Trophoblast cell (in vitro differentiated cells and primary cell): ENCODE measurements around the gene LRRC3C.
A peak's percentile ranks its signal among the peaks of the same experiment; 100 is the strongest.

Experiments
- DNase-seq, 2 donors: peaks; one replicate each; pipeline ENCODE4 v3.0.0-alpha.2; 2016
- H2AFZ ChIP-seq: 2 replicates; pipeline ENCODE4 v1.6.1; 2013; ENCODE audit warnings: low read length, moderate library complexity, mild to moderate bottlenecking; ENCODE audit not compliant: insufficient read depth, poor library complexity
- H2AK5ac ChIP-seq: 2 replicates; pipeline ENCODE4 v1.6.1; 2013; ENCODE audit warnings: mild to moderate bottlenecking, low read length
- H2BK120ac ChIP-seq: 2 replicates; pipeline ENCODE4 v1.6.1; 2013; ENCODE audit warnings: low read length, mild to moderate bottlenecking, moderate library complexity; ENCODE audit not compliant: insufficient read depth, poor library complexity
- H2BK12ac ChIP-seq: 2 replicates; pipeline ENCODE4 v1.6.1; 2013; ENCODE audit warnings: mild to moderate bottlenecking, low read length, moderate library complexity
- H2BK5ac ChIP-seq: 2 replicates; pipeline ENCODE4 v1.6.1; 2013; ENCODE audit warnings: low read length, low read depth, moderate library complexity, mild to moderate bottlenecking; ENCODE audit not compliant: poor library complexity
- H3K14ac ChIP-seq: 2 replicates; pipeline ENCODE4 v1.6.1; 2013; ENCODE audit warnings: mild to moderate bottlenecking, low read length
- H3K18ac ChIP-seq: 2 replicates; pipeline ENCODE4 v1.6.1; 2013; ENCODE audit warnings: mild to moderate bottlenecking, low read length
- H3K23ac ChIP-seq: 2 replicates; pipeline ENCODE4 v1.6.1; 2013; ENCODE audit warnings: low read length
- H3K27ac ChIP-seq: 2 replicates; pipeline ENCODE4 v1.5.1; 2013; ENCODE audit warnings: low read depth, mild to moderate bottlenecking, inconsistent platforms, low read length, moderate library complexity
- H3K27me3 ChIP-seq: 2 replicates; pipeline ENCODE4 v1.6.1; 2013; ENCODE audit warnings: inconsistent platforms, mild to moderate bottlenecking, low read length, moderate library complexity; ENCODE audit not compliant: insufficient read depth
- H3K36me3 ChIP-seq, 2 experiments: 1 replicate in 1 of 2; 2 replicates in 1 of 2; pipeline ENCODE4 v1.6.1; 2013; ENCODE audit warnings: low read length in 2 of 2, mild to moderate bottlenecking in 2 of 2, moderate library complexity in 1 of 2; ENCODE audit not compliant: insufficient read depth in 2 of 2, control insufficient read depth in 1 of 2
- H3K4ac ChIP-seq: 2 replicates; pipeline ENCODE4 v1.6.1; 2013; ENCODE audit warnings: low read depth, mild to moderate bottlenecking, low read length, moderate library complexity
- H3K4me1 ChIP-seq, 2 experiments: 1 replicate in 1 of 2; 2 replicates in 1 of 2; pipeline ENCODE4 v1.6.1; 2013; ENCODE audit warnings: low read length in 2 of 2, mild to moderate bottlenecking in 2 of 2, moderate library complexity in 1 of 2; ENCODE audit not compliant: insufficient read depth in 2 of 2, control insufficient read depth in 1 of 2
- H3K4me2 ChIP-seq: 2 replicates; pipeline ENCODE4 v1.6.1; 2013; ENCODE audit warnings: inconsistent platforms, mild to moderate bottlenecking, low read length, moderate library complexity
- H3K4me3 ChIP-seq: 2 replicates; pipeline ENCODE4 v1.5.1; 2013; ENCODE audit warnings: mild to moderate bottlenecking, low read depth, low read length, inconsistent platforms
- H3K79me1 ChIP-seq: one replicate; pipeline ENCODE4 v1.6.1; 2013; ENCODE audit warnings: low read length
- H3K79me2 ChIP-seq: 2 replicates; pipeline ENCODE4 v1.6.1; 2013; ENCODE audit warnings: low read length, mild to moderate bottlenecking; ENCODE audit not compliant: control insufficient read depth, insufficient read depth, poor library complexity
- H3K9ac ChIP-seq: 2 replicates; pipeline ENCODE4 v1.6.1; 2013; ENCODE audit warnings: mild to moderate bottlenecking, low read length
- H3K9me3 ChIP-seq: 2 replicates; pipeline ENCODE4 v1.6.1; 2013; ENCODE audit warnings: low read depth, mild to moderate bottlenecking, control low read depth, inconsistent platforms, low read length; ENCODE audit not compliant: insufficient read depth
- H4K12ac ChIP-seq: 2 replicates; pipeline ENCODE4 v1.6.1; 2013; ENCODE audit warnings: low read depth, mild to moderate bottlenecking, low read length, moderate library complexity
- H4K8ac ChIP-seq: 2 replicates; pipeline ENCODE4 v1.6.1; 2013; ENCODE audit warnings: low read depth, mild to moderate bottlenecking, low read length, moderate library complexity
- H4K91ac ChIP-seq: one replicate; pipeline ENCODE4 v1.6.1; 2013; ENCODE audit warnings: low read depth, mild to moderate bottlenecking, low read length, moderate library complexity
- WGBS: extraction: QIAGEN DNeasy Blood & Tissue Kit; methylation state at CpG from one replicate; pipeline ENCODE4 v1.1.7; 2013; ENCODE audit warnings: missing lambda C conversion rate; ENCODE audit not compliant: insufficient read length, insufficient coverage; ENCODE audit errors: extremely low coverage; 5-methylcytosine and 5-hydroxymethylcytosine counted together

LRRC3C gene

GRCh38 chr17:39965017-39965699 lies 37.6 kb downstream of the LRRC3C start:
- Histone ChIP-seq H4K8ac (no peak overlapping the region), H3K79me2 (no peaks in the 10 kb centered on the region), H3K23ac (no peak overlapping the region), H2AK5ac (no peak overlapping the region), H3K4me1 (no peaks in the 10 kb centered on the region), H3K9ac (no peak overlapping the region), H2AFZ (no peak overlapping the region), H3K4me3 (no peak overlapping the region), H3K18ac (no peak overlapping the region), H3K4ac (no peak overlapping the region), H2BK120ac (no peak overlapping the region), H3K14ac (no peak overlapping the region), H4K91ac (no peak overlapping the region), H3K27ac (no peak overlapping the region), H4K12ac (no peak overlapping the region), H2BK5ac (no peak overlapping the region), H2BK12ac (no peak overlapping the region), H3K36me3 (no peaks in the 10 kb centered on the region), H3K9me3 (no peaks in the 10 kb centered on the region), H3K79me1 (no peaks in the 10 kb centered on the region), H3K4me2 (no peak overlapping the region), H3K27me3 (no peaks in the 10 kb centered on the region)
- no peak for DNase-seq
- WGBS = no CpG with 5 or more reads among the region's 8 CpGs

DNA sequence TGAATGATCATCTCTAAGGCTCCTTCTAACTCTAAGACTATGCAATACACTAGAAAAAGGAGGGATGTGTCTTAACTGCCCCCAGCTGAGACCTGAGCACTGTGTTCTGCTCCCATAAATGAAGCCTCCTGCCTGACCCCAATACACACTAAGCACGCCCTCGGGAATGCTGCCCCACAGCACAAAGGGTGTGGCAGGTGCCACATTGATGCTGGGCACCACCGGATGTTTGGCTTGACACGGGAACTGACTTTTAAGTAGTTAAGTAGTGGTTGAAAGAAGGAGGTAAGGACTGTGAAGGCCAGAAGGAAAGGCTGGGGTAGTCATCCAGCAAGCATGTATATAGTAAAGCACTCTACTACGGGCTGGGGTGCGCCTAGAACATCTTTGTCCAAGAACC lies 39.2 kb downstream of the LRRC3C start:
- Histone ChIP-seq H2AFZ (no peak overlapping the region), H3K4ac (no peak overlapping the region), H2AK5ac (no peak overlapping the region), H3K79me2 (no peaks in the 10 kb centered on the region), H3K18ac (no peak overlapping the region), H3K23ac (no peak overlapping the region), H3K4me1 (no peaks in the 10 kb centered on the region), H3K4me3 (no peak overlapping the region), H3K9ac (no peak overlapping the region), H4K91ac (no peak overlapping the region), H3K27me3 (no peaks in the 10 kb centered on the region), H4K8ac (no peak overlapping the region), H2BK120ac (no peak overlapping the region), H4K12ac (no peak overlapping the region), H3K9me3 (no peaks in the 10 kb centered on the region), H3K36me3 (no peaks in the 10 kb centered on the region), H3K4me2 (no peak overlapping the region), H2BK5ac (no peak overlapping the region), H3K27ac (no peak overlapping the region), H3K14ac (no peak overlapping the region), H3K79me1 (no peaks in the 10 kb centered on the region), H2BK12ac (no peak overlapping the region)
- WGBS = no CpG with 5 or more reads among the region's 6 CpGs
- no peak for DNase-seq

DNA sequence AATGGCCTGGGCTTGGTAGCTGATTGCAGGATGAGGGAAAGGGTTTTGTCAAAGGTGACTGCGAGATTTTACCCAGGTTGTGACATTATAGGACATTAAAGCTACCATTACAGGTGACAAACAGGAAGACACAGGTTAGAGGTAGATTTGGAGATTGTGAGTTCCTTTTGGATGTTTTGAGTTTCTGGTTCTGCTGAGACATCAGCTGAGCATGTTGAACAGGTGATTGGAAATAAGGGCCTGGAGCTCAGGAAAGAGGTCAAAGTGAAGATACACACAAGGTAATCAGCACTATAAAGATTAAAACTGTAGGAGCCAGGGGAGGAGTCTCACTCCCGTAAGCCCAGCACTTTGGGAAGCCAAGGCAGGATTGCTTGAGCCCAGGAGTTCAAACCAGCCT lies 41.2 kb downstream of the LRRC3C start:
- Histone ChIP-seq H3K9ac (no peak overlapping the region), H3K18ac (no peak overlapping the region), H4K91ac (no peak overlapping the region), H3K23ac (no peak overlapping the region), H3K4me1 (no peaks in the 10 kb centered on the region), H2BK12ac (no peak overlapping the region), H4K8ac (no peak overlapping the region), H3K27ac (no peak overlapping the region), H3K79me2 (no peaks in the 10 kb centered on the region), H4K12ac (no peak overlapping the region), H3K4ac (no peak overlapping the region), H3K4me2 (no peak overlapping the region), H2BK5ac (no peak overlapping the region), H2AK5ac (no peak overlapping the region), H3K9me3 (no peaks in the 10 kb centered on the region), H3K4me3 (no peak overlapping the region), H2AFZ (no peak overlapping the region), H3K79me1 (no peaks in the 10 kb centered on the region), H3K14ac (no peak overlapping the region), H3K27me3 (no peaks in the 10 kb centered on the region), H3K36me3 (no peaks in the 10 kb centered on the region), H2BK120ac (no peak overlapping the region)
- DNase-seq = peak; percentile 51 to 79
- WGBS = no CpG with 5 or more reads among the region's 2 CpGs

GRCh38 chr17:39969375-39969774 lies 41.8 kb downstream of the LRRC3C start:
- Histone ChIP-seq H4K12ac (no peak overlapping the region), H3K23ac (no peak overlapping the region), H4K8ac (no peak overlapping the region), H3K4ac (no peak overlapping the region), H3K27ac (no peak overlapping the region), H3K9me3 (no peaks in the 10 kb centered on the region), H2AK5ac (no peak overlapping the region), H2AFZ (no peak overlapping the region), H3K36me3 (no peaks in the 10 kb centered on the region), H3K4me1 (no peaks in the 10 kb centered on the region), H3K18ac (no peak overlapping the region), H3K14ac (no peak overlapping the region), H3K9ac (no peak overlapping the region), H3K79me1 (no peaks in the 10 kb centered on the region), H2BK5ac (no peak overlapping the region), H3K4me2 (no peak overlapping the region), H4K91ac (no peak overlapping the region), H2BK12ac (no peak overlapping the region), H2BK120ac (no peak overlapping the region), H3K4me3 (no peak overlapping the region), H3K27me3 (no peaks in the 10 kb centered on the region), H3K79me2 (no peaks in the 10 kb centered on the region)
- no peak for DNase-seq
- WGBS = no CpG with 5 or more reads among the region's 6 CpGs
